ENCODE data around the gene SMCR8. TPM values are rescaled to one million over a fixed set of nuclear protein-coding genes. Genes with fewer than 3 reads are reported as not detected.
A peak's percentile ranks its signal among the peaks of the same experiment; 100 is the strongest.
"Not testable (repeated sequence)": the region's sequence is repeated elsewhere in the genome, so short reads cannot be mapped to it uniquely, and the experiment has no call there.

SMCR8 gene
- polyA plus RNA-seq, 1 donor: 17.9 TPM

GRCh38 chr17:18356624-18357023, 41.5 kb downstream of the SMCR8 start:
- Histone ChIP-seq H3K4me1 (ENCODE audit: control insufficient read depth, insufficient read depth, low read length) (peaks cover 5% of the 10 kb centered on the region), H3K9me3 (ENCODE audit: control insufficient read depth, low read depth, low read length) (no peaks in the 10 kb centered on the region), H3K27ac (ENCODE audit: low read length) (no peak overlapping the region), H3K36me3 (ENCODE audit: control insufficient read depth, insufficient read depth, low read length) (peaks cover 12% of the 10 kb centered on the region), H3K27me3 (ENCODE audit: control insufficient read depth, insufficient read depth, low read length) (no peaks in the 10 kb centered on the region), H3K4me3 (ENCODE audit: low read length) (no peak overlapping the region)
- DNase-seq: no peak
- 100% methylated on average over 1 of the region's 10 CpGs for WGBS (ENCODE audit: insufficient coverage, low lambda C conversion rate)

DNA sequence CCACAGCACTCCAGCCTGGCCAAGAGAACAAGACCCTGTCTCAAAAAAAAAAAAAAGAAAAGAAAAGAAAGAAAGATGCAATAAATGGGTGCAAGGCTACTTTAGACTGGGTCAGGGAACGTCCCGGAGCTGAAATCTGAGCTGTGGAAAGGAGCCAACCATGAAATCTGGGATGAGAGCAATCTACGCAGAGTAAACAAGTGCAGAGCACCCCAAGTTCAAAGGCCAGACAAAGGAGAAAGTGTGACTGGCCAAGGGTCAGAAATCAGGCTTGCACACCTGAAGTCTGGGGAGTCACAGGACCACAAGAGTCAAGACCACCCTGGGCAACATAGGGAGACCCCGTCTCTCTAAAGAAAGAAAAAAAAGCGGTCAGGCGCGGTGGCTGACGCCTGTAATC, 45.4 kb downstream of the SMCR8 start:
- no peak for DNase-seq
- Histone ChIP-seq H3K27me3 (ENCODE audit: control insufficient read depth, insufficient read depth, low read length) (no peaks in the 10 kb centered on the region), H3K4me1 (ENCODE audit: control insufficient read depth, insufficient read depth, low read length) (peaks cover 5% of the 10 kb centered on the region), H3K9me3 (ENCODE audit: control insufficient read depth, low read depth, low read length) (no peaks in the 10 kb centered on the region), H3K36me3 (ENCODE audit: control insufficient read depth, insufficient read depth, low read length) (no peaks in the 10 kb centered on the region), H3K4me3 (ENCODE audit: low read length) (no peak overlapping the region), H3K27ac (ENCODE audit: low read length) (no peak overlapping the region)
- no CpG with 5 or more reads among the region's 8 CpGs for WGBS (ENCODE audit: insufficient coverage, low lambda C conversion rate)

GRCh38 chr17:18361837-18362697, 47.0 kb downstream of the SMCR8 start:
- peaks cover 5% of the 10 kb centered on the region for H3K4me1 ChIP-seq (ENCODE audit: control insufficient read depth, insufficient read depth, low read length)
- WGBS (ENCODE audit: insufficient coverage, low lambda C conversion rate): 90% methylated on average over 4 of the region's 15 CpGs

DNA sequence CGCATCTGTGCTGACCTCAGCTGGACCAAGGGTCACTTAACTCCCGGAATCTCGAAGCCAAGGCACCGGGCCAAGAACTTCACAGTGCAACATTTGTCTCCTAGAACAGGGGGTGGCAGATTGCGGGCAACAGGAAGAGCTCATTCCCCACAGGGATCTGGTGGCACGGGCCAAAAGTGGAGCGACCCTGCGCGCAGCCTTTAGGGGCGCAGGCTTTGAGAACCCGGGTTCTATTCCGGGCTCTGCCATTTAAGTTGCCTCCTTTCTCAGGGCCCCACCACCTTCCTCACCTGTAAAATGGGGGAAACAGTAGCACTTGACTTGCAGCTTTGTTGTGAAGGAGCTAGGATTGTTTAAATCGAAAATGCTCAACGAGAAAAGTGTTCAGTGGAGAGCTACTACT, 47.6 kb downstream of the SMCR8 start:
- Histone ChIP-seq H3K4me3 (ENCODE audit: low read length) (peak overlapping the region; percentile 74), H3K9me3 (ENCODE audit: control insufficient read depth, low read depth, low read length) (no peaks in the 10 kb centered on the region), H3K36me3 (ENCODE audit: control insufficient read depth, insufficient read depth, low read length) (no peaks in the 10 kb centered on the region), H3K4me1 (ENCODE audit: control insufficient read depth, insufficient read depth, low read length) (peaks cover 5% of the 10 kb centered on the region), H3K27ac (ENCODE audit: low read length) (no peak overlapping the region), H3K27me3 (ENCODE audit: control insufficient read depth, insufficient read depth, low read length) (no peaks in the 10 kb centered on the region)
- DNase-seq: peak; percentile 27 to 51
- no CpG with 5 or more reads among the region's 14 CpGs for WGBS (ENCODE audit: insufficient coverage, low lambda C conversion rate)

More at GRCh38 chr17:18361837-18362697, 47.0 kb downstream of the SMCR8 start:
- no peak overlapping the region for H3K27ac ChIP-seq (ENCODE audit: low read length)
- DNase-seq: no peak
- H3K27me3 ChIP-seq (ENCODE audit: control insufficient read depth, insufficient read depth, low read length): no peaks in the 10 kb centered on the region
- H3K9me3 ChIP-seq (ENCODE audit: control insufficient read depth, low read depth, low read length): no peaks in the 10 kb centered on the region
- H3K4me3 ChIP-seq (ENCODE audit: low read length): peak overlapping the region; percentile 74
- no peaks in the 10 kb centered on the region for H3K36me3 ChIP-seq (ENCODE audit: control insufficient read depth, insufficient read depth, low read length)

GRCh38 chr17:18363101-18364049, 48.3 kb downstream of the SMCR8 start, which contains the start of gene SHMT1:
Gene SHMT1 (minus strand): TSS chr17:18363550. CDS start chr17:18355981, 7,569 bp downstream.
- Histone ChIP-seq H3K4me1 (ENCODE audit: control insufficient read depth, insufficient read depth, low read length) (peaks cover 5% of the 10 kb centered on the region), H3K4me3 (ENCODE audit: low read length) (peak within 1 kb of the TSS; percentile 74), H3K27me3 (ENCODE audit: control insufficient read depth, insufficient read depth, low read length) (no peaks in the 10 kb centered on the region), H3K27ac (ENCODE audit: low read length) (no peak within 1 kb of the TSS), H3K9me3 (ENCODE audit: control insufficient read depth, low read depth, low read length) (no peaks in the 10 kb centered on the region), H3K36me3 (ENCODE audit: control insufficient read depth, insufficient read depth, low read length) (no peaks in the 10 kb centered on the region)
- WGBS (ENCODE audit: insufficient coverage, low lambda C conversion rate): 29% methylated on average over 1 of the region's 76 CpGs
- peak; percentile 83 to 92 for DNase-seq

- no CpG with 5 or more reads among the region's 6 CpGs for WGBS (ENCODE audit: insufficient coverage, low lambda C conversion rate)
- no peak overlapping the region for H3K27ac ChIP-seq (ENCODE audit: low read length)
- peaks cover 5% of the 10 kb centered on the region for H3K4me1 ChIP-seq (ENCODE audit: control insufficient read depth, insufficient read depth, low read length)
- H3K27me3 ChIP-seq (ENCODE audit: control insufficient read depth, insufficient read depth, low read length): peaks cover 3% of the 10 kb centered on the region
- H3K36me3 ChIP-seq (ENCODE audit: control insufficient read depth, insufficient read depth, low read length): no peaks in the 10 kb centered on the region
- H3K4me3 ChIP-seq (ENCODE audit: low read length): no peak overlapping the region
- DNase-seq: no peak
- no peaks in the 10 kb centered on the region for H3K9me3 ChIP-seq (ENCODE audit: control insufficient read depth, low read depth, low read length)
These were observed 49.1 kb downstream of the SMCR8 start for GRCh38 chr17:18364166-18364565.

- H3K36me3 ChIP-seq (ENCODE audit: control insufficient read depth, insufficient read depth, low read length): no peaks in the 10 kb centered on the region
- no peak overlapping the region for H3K27ac ChIP-seq (ENCODE audit: low read length)
- no peak overlapping the region for H3K4me3 ChIP-seq (ENCODE audit: low read length)
- H3K27me3 ChIP-seq (ENCODE audit: control insufficient read depth, insufficient read depth, low read length): peaks cover 4% of the 10 kb centered on the region
- DNase-seq: no peak
- no CpG with 5 or more reads among the region's 8 CpGs for WGBS (ENCODE audit: insufficient coverage, low lambda C conversion rate)
- no peaks in the 10 kb centered on the region for H3K4me1 ChIP-seq (ENCODE audit: control insufficient read depth, insufficient read depth, low read length)
- H3K9me3 ChIP-seq (ENCODE audit: control insufficient read depth, low read depth, low read length): no peaks in the 10 kb centered on the region
These were observed 53.9 kb downstream of the SMCR8 start for GRCh38 chr17:18368946-18369345.

DNA sequence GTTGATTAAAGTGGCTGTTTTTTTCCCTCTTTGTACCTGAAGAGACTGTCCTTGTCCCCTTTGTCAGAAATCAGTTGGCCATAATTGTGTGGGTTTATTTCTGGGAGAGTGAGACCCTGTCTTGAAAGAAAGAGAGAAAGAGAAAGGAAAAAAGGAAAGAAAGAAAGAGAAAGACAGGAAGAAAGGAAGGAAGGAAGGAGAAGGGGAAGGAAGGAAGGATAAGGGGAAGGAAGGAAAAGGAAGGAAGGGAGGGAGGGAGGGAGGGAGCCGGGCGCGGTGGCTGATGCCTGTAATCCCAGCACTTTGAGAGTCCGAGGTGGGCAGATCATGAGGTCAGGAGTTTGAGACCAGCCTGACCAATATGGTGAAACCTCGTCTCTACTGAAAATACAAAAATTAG, 55.7 kb downstream of the SMCR8 start:
- Histone ChIP-seq H3K9me3 (ENCODE audit: control insufficient read depth, low read depth, low read length) (peaks cover 4% of the 10 kb centered on the region), H3K36me3 (ENCODE audit: control insufficient read depth, insufficient read depth, low read length) (no peaks in the 10 kb centered on the region), H3K4me1 (ENCODE audit: control insufficient read depth, insufficient read depth, low read length) (no peaks in the 10 kb centered on the region), H3K27ac (ENCODE audit: low read length) (no peak overlapping the region), H3K27me3 (ENCODE audit: control insufficient read depth, insufficient read depth, low read length) (peaks cover 4% of the 10 kb centered on the region), H3K4me3 (ENCODE audit: low read length) (no peak overlapping the region)
- WGBS (ENCODE audit: insufficient coverage, low lambda C conversion rate): no CpG with 5 or more reads among the region's 5 CpGs
- no peak for DNase-seq

- peaks cover 4% of the 10 kb centered on the region for H3K9me3 ChIP-seq (ENCODE audit: control insufficient read depth, low read depth, low read length)
- no peak overlapping the region for H3K27ac ChIP-seq (ENCODE audit: low read length)
- 20% methylated on average over 1 of the region's 7 CpGs for WGBS (ENCODE audit: insufficient coverage, low lambda C conversion rate)
- H3K27me3 ChIP-seq (ENCODE audit: control insufficient read depth, insufficient read depth, low read length): peaks cover 4% of the 10 kb centered on the region
- DNase-seq: no peak
- no peaks in the 10 kb centered on the region for H3K4me1 ChIP-seq (ENCODE audit: control insufficient read depth, insufficient read depth, low read length)
- no peaks in the 10 kb centered on the region for H3K36me3 ChIP-seq (ENCODE audit: control insufficient read depth, insufficient read depth, low read length)
- no peak overlapping the region for H3K4me3 ChIP-seq (ENCODE audit: low read length)
These were observed 56.4 kb downstream of the SMCR8 start for GRCh38 chr17:18371455-18371854.

- H3K27me3 ChIP-seq (ENCODE audit: control insufficient read depth, insufficient read depth, low read length); H3K4me3 ChIP-seq (ENCODE audit: low read length); H3K9me3 ChIP-seq (ENCODE audit: control insufficient read depth, low read depth, low read length); H3K27ac ChIP-seq (ENCODE audit: low read length); H3K4me1 ChIP-seq (ENCODE audit: control insufficient read depth, insufficient read depth, low read length); H3K36me3 ChIP-seq (ENCODE audit: control insufficient read depth, insufficient read depth, low read length); DNase-seq: not testable (repeated sequence)
- no CpG with 5 or more reads among the region's 6 CpGs for WGBS (ENCODE audit: insufficient coverage, low lambda C conversion rate)
These were observed 58.1 kb downstream of the SMCR8 start for GRCh38 chr17:18373181-18373580.

Data from large intestine (tissue), 3 donors.